ENCODE data around the gene SWSAP1.
"Not testable (repeated sequence)": the region's sequence is repeated elsewhere in the genome, so short reads cannot be mapped to it uniquely, and the experiment has no call there.

The SWSAP1 gene

DNA sequence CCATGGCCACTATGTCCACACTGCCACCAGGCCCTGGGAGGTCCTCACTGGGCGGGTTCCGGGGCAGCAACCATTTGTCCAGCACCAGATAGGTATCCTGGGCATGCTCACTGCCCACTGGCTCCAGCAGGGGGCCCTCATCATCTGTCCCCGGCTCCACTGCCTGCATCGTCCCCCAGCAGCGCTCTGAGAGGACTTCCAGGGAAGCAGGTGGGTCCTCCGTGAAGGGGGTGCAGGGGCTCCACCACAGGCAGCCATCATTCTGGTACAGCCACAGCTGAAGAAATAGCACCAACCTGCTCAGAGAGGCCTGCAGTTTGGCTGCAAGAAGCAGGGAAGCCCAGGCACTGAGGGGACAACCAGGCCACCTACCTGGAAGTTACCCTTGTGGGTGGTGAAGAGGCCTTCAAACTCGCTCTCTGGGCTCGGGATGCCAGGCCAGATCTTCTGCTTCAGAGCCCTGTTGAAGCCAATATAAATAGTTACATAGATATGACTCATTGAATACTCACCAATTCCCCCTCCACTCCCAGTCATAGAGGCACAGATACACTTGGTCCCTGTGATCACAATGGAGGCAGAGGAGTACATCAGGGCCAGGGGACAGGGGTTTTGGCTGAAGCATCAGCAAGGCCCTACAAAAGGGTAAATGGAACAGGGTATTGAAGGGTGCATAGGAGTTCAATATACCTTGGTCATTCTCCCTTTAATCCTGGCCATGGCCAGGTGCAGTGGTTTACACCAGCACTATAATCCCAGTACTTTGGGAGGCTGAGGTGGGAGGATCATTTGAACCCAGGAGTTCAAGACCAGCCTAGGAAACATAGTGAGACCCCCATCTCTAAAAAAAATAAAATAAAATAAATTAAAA is 4.1 kb downstream of the SWSAP1 start:
- DNase-seq (ENCODE audit: low spot score): peak; percentile 79

DNA sequence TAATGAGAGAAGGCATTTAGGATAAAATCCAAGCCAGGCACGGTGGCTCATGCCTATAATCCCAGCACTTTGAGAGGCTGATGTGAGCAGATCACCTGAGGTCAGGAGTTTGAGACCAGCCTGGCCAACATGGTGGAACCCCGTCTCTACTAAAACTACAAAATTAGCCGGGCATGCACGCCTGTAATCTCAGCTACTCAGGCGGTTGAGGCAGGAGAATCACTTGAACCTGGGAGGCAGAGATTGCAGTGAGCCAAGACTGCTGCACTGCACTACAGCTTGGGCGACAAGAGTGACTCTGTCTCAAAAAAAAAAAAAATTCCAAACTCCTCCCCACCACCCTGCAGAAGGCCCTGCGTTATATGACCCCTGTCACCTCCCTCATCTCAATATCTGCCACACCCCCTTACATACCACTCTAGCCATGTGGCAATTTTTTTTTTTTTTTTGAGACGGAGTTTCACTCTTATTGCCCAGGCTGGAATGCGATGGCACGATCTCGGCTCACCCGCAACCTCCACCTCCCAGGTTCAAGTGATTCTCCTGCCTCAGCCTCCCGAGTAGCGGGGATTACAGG is 4.9 kb downstream of the SWSAP1 start:
- DNase-seq (ENCODE audit: low spot score): not testable (repeated sequence)

DNA sequence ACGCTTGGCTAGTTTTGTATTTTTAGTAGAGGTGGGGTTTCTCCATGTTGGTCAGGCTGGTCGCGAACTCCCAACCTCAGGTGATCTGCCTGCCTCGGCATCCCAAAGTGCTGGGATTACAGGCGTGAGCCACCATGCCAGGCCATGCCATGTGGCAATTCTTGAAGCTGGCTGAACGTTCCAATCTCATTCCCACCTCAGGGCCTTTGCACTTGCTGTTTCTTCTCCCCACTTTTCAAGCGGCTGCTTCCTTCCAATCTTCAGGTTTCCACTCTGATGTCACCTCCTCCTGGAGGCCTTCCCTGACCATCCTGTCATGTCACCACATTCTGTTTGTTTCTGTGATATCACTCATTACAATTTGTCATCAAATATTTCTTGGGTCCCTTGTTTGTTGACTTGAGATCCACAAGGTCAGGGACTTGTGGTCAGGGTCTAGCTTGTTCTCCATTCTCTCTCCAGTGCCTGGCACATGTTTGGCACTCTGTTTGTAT is 5.4 kb downstream of the SWSAP1 start:
- DNase-seq (ENCODE audit: low spot score): no peak

DNA sequence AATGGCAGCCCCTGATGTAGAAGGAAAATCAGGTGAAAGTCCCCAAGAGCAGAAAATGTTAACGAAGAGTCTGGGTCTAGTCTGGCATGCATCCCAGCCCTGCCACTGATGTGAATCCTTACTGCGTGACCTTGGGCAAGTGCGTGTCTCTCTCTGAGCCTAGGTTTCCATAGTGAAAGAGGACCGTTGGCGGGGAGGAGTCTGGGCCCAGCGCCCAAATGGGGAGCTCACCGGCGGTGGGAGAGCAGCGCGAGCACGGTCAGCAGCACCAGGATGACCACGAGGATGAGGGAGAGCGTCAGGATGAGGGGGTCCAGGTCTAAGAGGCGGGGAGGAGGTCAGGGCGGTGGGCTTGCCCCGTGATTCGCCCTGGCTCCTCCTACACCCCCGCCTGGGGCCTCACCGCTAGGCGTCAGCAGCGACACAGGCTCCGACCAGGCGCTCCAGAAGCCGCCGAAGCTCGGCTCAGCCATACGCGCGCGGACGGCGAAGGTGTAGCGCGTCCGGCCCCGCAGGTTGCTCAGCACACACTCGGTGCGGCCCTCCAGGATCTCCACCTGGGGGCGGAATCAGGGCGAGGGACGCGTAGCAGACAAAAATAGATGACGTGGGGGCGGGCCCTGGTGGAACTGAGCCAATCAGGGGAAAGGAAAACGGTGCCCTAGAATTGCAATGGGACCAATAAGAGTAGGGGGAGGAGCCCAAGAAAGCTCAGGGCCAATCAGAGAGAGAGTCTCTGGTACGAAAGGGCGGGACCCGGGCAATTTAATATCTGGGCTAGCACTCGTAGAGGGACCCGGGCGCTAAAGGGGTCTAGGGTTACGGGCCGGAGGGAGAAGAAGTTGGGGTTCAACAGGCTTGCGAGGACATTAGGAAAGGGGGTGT is 6.4 kb downstream of the SWSAP1 start:
- peak; percentile 99 for DNase-seq (ENCODE audit: low spot score)

DNA sequence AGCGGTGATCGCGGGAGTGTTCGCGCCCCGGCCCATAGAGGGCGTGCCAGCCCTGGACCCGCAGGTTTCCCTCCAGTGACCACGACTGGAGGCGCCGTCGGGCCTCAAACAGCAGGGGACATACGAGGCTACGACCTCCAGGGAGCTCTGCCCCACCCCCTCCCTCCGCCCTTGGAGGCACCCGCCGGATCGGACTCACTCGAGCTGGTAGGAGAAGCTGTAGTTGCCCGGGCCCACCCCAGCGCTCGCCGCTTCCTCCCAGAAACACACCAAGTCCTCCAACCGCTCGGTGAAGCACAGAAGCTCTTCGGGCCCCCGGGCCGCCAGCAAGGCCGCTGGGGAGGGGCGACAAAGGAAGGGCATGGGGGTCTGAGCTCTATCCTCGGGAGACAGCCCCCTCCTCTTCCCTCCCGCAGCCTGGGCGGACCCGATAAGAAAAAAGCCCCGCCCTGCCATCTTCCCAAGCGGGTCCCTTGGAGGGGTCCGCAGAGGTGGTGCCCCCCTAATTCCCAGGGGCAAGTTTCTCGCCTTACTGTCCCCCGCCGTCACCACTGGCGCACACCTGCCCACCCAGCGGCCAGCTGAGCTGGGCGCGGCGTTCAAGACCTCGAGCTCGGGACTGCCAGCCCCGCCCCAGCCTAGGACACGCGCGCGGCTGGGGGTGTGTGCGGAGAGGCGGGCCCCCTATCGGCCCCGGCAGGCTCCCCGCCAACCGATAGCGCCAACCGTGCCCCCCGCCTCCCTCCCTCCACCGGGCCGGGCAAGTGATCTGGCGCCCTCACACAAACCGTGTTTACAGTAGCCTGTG is 8.6 kb downstream of the SWSAP1 start:
- DNase-seq (ENCODE audit: low spot score): peak; percentile 73

DNA sequence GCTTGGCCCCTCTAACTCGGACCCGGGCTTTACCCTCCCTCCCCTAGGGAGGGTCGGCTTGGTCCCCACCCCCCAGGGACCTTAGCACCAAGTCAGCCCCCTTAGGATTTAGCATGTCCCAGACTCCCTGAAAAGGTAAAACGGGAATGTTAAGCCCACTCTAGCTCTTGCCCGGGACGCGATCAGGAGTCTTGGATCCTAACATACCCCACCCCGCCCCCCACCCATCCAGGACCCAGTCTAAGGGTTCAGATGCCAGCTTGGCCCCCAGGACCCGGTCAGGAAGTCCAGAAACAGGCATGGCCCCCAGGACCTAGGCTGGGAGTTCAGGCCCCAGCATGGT is 9.2 kb downstream of the SWSAP1 start:
- no peak for DNase-seq (ENCODE audit: low spot score)

DNA sequence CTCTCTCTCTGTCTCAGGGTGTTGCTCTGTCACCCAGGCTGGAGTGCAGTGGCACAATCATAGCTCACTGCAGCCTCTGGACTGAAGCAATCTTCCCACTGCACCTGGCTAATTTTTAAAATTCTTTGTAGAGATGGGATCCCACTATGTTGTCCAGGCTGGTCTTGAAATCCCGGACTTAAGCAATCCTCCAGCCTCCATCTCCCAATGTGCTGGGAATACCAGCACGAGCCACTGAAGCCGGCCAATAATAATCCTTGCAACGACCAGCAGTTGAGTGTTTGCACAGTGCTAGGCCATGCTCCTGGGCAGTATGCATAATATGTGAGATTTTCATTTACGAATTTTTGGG is 10.3 kb downstream of the SWSAP1 start:
- DNase-seq (ENCODE audit: low spot score): no peak

DNA sequence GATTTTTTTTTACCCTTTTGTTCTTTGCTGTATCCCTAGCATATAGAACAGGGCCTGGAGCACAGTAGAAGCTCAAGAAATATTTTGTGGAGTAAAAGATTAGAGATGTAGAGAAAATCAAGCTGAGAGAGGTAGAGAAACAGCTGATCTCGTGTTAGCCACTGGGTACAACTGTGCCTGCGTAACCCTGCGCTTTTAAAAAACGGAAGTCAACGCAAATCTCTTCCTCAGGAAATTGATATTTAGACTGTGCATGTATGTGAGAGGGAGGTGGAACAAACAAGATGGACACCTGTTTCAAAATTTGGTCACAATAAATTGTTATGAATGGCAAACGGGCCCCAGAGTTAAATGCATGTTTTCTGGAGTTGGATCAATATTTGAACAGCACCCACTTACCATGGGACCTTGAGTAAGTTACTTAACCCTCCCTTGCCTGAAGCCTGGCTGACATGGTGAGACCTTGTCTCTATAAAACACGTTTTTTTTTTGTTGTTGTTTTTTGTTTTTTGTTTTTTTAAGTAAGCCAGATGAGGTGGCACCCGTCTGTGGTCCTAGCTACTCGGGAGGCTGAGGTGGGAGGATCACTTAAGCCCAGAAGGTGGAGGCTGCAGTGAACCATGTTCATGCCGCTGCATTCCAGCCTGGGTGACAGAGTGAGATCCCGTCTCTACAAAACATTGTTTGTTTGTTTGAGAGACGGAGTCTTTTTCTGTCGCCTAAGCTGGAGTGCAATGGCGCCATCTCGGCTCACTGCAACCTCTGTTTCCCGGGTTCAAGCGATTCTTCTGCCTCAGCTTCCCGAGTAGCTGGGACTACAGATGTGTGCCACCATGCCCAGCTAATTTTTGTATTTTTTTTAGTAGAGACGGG is 12.9 kb downstream of the SWSAP1 start:
- no peak for DNase-seq (ENCODE audit: low spot score)

DNA sequence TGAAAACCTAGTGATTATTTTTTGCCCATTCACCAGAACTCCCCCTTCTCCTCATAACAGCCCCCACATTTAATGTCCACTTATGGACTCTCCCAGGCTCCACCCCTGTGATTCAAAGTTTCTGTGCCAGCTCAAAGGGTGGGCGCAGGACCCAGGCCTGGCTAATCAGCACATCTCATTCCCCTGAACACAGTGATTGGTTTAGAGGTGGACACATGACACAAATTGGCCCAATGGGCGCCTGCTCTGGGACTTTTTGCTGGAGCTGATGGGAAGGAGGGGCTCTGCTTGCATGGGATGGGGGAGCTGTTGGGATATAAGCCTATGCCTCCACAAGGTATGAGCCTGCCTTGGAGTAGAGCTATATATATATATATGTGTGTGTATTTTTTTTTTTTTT is 15.9 kb downstream of the SWSAP1 start:
- no peak for DNase-seq (ENCODE audit: low spot score)

DNA sequence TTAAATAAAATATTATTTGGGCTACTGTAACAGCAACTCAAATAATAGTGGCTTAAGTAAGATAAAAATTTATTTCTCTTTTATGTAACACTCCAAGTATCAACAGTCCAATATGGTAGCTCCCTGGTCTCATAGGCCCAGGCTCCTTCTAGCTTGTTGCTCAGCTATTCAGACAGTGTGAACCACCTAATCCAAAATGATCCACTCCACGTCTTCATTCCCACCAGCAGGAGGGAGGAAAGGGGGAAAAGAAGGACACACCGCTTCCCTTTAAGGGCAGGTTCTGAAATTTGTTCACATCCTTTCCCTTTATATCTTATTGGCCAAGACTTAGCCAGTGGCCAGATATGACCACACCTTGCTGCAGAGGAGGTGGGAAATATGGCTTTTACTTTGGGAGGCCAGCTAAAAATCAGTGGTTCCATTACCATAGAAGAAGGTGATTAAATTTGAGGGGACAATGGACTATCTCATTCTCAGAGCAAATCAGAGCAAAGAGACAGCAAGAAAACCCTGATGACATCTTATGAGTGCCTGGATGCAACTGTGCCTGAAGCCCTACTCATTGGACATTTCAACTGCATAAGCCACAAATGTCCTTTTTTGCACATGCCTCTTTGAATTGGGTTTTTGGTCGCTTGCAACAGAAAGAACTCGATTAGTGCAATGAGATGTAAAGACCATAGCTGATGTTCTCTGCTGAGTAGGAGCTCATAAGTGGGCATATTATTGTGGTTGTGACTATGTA is 16.6 kb downstream of the SWSAP1 start:
- DNase-seq (ENCODE audit: low spot score): no peak

DNA sequence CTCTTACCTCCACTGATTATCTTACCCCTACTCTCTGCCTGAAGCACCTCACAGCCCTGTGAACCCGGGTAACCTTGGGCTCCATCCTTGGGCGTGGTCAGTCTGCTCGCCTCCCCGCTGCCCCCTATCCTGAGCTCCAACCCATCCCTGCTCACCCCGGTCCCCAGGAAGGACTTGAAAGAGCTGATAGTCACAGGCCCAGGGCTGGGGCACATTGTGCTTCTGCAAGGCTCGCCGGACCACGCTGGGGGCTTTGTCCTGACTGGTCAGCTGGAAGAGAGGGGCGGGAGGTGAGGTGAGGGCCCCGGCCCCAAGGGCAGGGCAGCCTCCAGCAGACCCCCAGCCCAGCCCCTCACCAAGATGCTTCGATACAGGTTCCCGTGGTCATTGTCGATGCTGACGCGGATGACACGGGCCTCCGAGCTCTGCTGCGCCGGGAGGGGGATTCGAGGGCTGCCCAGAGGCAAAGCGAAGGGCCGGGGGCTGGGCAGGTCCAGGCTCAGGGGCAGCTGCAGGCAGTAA is 22.7 kb downstream of the SWSAP1 start:
- no peak for DNase-seq (ENCODE audit: low spot score)

DNA sequence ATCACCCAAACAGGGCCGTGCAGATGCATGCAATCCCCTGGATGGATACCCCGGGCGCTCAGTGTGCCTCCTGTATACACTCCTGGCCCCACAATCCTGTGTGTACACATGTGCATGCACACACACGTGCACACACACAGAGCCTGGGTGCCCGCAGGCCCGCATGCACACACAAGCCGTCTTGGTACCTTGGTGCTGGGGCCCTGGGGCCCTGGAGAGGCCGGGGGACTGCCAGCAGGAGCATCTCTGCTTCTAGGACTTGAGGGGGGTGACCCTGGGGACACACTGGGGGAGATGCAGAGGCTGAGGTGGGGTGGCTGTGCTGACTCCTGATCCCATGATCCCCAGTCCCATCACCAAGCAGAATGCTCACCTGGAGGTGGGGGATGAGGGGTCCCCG is 25.2 kb downstream of the SWSAP1 start:
- DNase-seq (ENCODE audit: low spot score): no peak

DNA sequence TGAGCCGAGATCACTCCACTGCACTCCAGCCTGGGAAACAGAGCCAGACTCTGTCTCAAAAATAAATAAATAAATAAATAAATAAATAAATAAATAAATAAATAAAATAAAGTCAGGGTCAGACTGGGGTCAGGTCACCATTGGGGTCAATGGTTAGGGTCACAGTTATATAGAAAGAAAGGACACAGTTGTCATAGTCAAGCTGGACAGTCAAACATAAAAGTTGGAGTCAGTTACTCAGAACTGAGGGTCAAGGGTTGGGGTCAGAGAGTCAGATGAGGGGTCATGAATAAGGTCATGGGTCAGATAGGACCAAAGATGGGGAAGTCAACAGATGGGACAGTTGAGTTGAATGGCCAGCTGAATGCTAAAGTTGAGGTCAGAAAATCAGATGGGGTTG is 26.3 kb downstream of the SWSAP1 start:
- DNase-seq (ENCODE audit: low spot score): no peak

DNA sequence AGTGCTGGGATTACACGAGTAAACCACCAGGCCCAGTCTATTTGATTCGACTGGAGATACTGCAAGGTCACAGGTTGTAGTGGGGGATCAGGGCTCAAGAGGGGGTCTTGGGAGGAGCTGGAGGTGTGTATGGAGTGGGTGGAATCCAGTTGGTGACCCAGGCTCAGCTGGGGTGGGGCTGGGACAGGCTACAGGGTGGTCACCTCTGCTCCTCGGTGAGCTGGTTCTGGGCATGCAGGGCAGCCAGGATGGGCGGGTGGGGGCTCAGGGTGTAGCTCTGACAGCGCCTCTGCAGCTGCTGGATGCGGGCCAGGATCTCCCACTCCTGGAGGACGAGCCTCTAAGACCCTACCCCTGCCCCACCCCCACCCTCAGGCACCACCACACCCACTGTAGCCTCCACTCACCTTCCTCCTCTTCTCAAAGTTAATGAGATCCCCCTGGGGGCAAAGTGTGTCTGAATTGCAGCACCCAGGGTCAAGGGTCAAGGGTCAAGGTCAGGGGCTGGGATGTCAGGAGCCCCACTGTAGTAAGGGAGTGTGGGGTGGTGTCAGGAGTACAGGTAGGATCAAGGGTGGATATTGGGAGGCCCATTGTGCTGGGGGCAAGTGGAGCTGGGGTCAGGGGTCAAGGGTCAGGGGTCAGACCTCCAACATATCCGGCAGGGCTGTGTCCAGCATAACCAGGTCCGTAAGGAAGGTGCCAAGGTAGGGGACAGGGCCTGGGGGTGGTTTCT is 27.5 kb downstream of the SWSAP1 start:
- DNase-seq (ENCODE audit: low spot score): no peak

DNA sequence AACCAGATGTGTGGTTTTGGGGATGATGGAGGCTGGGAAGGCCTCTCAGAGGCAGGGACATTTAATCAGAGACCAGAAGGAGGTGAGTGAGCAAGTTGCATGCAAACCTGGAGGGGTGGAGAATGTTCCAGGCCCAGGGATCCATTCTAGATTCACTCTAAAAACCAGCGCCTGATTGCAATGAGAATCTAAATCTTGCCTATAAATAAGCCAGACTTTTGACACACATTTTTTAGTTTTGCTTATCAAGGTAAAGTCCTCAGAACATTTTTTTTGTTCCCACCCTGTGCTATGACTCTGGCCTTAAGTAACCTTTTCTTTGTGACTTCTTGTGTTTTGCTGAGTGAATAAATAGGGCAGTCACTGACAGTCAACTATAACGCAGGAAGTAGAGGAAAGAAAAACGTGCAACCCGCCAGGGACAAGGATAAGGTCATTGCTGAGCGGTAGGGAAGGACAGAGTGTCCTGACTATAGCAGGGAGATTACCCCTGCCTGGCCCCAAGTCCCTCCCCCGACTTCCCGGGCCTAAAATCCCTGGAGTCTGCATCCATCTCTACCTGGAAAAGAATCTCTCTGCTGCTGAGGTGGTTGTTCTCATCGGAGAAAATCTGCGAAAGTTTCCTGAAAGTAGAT is 30.2 kb downstream of the SWSAP1 start:
- no peak for DNase-seq (ENCODE audit: low spot score)

DNA sequence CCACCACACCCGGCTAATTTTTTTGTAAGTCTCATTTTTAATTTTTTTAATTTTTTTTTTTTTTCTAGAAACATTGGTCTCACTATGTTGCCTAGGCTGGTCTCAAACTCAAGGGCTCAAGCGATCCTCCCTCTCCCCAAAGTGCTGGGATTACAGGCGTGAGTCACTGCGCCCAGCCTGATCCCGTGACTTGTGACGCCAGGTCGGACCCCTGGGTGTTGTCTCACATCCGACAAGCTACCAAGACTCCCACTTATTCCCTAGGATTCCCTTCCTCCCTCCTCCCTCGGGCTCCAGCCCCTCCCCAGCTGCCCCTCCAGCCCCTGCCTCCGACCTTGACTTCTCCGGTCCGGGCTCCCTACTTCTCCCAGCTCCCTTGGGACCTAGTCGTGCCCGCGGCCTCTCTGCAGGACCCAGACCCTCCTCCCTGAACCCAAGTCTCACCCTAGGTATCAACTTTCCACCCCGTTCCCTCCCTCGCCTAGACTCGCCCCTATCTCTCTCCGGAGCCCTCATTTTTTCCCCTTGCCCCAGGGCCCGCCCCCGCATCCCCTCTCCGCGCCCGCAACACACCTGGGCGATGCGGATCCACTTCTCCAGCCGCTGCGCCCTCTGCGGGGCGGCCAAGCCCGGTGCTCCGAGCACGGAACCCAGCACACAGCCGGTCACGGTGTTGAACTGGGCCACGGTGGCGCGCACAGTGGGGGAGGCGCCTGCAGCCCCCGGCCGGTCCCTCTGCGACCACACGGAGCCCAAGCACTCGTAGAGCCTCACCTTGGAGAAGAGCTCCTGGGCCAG is 31.6 kb downstream of the SWSAP1 start:
- DNase-seq (ENCODE audit: low spot score): no peak

DNA sequence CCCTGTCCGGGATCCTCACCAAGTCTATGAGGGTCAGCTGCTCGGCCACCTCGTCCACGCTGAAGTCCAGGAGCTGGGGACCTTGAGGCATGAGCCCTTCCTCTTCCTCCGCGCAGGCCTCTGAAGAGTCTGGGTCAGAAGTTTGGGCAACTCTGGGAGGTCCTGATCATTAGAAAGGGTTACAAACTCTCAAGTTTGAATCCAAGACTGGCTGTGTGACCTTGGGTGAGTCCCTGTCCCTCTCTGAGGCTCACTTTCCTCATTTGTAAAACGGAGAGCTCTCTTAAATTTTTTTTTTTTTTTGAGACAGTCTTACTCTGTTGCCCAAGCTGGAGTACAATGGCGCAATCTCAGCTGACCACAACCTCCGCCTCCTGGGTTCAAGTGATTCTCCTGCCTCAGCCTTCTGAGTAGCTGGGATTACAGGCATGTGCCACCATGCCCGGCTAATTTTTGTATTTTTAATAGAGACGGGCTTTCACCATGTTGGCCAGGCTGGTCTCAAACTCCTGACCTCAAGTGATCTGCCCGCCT is 32.3 kb downstream of the SWSAP1 start:
- DNase-seq (ENCODE audit: low spot score): not testable (repeated sequence)

DNA sequence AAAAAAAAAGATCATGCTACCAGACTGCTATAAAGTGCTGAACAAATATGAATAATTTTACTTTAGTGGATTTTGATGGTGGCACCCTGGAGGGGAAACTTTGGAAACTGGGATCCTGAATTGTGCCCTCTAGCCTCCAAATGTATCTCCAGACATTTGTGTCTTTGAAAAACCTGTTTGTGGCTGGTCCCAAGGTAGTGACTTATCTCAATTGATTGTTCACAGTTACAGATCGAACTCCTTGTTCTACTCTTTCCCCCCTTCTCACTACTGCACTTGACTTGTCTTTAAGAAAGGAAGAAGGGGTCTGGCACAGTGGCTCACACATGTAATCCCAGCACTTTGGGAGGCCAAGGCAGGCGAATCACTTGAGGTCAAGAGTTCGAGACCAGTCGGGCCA is 34.1 kb downstream of the SWSAP1 start:
- no peak for DNase-seq (ENCODE audit: low spot score)
